Measurements from ENCODE around the gene LYSMD2. TPM values are rescaled to one million over a fixed set of nuclear protein-coding genes. Genes with fewer than 3 reads are reported as not detected.
A peak's percentile ranks its signal among the peaks of the same experiment; 100 is the strongest.

Gene LYSMD2
- total and polyA plus RNA-seq, 4 experiments from 2014 or later, result 33.0 to 70.8 (median 49.1) TPM

DNA sequence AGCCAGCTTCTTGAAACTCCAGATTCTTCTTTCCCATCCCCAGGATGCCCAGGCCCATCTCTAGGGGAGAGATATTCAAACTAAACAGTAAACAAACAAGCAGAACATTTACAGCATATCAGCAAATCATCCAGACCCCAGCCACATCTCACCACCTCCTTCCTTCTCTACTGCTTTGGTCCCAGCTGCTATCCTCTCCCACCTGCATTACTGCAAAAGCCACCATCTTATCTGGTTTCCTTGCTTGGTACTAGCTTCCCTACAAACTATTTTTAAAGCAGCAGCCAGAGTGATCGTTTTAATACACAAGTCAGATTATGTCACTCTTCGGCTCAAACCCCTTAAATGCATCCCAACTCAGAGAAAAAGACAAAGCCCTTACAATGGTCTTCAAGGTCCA lies 4.8 kb downstream of the LYSMD2 start:
- Mint-ChIP-seq H3K4me1 (peaks cover 51 to 87% (median 72%) of the 10 kb centered on the region in 4 donors), H3K4me3 (peak overlapping the region in 7 of 8 donors; percentile 7 to 95 (median 87)), H3K27ac (peak overlapping the region; percentile 95 to 98 (median 97)), H3K9me3 (no peaks in the 10 kb centered on the region), H3K27me3 (no peaks in the 10 kb centered on the region), H3K36me3 (peaks cover 0 to 28% of the 10 kb centered on the region in 2 donors)
- no peaks in the 10 kb centered on the region for H3K36me3 ChIP-seq (ENCODE audit: insufficient read depth, low read length)
- intact Hi-C loops (cut with micrococcal nuclease), result loop anchor here (10.0 kb wide), 2 partner anchors 92 to 792 kb away; partner anchors contain the start of genes MYO5A and TMOD3
- H3K27ac ChIP-seq (ENCODE audit: low read depth, low read length), result peak overlapping the region; percentile 78
- H3K4me1 ChIP-seq (ENCODE audit: insufficient read depth, low read length), result peaks cover 77% of the 10 kb centered on the region
- no peaks in the 10 kb centered on the region for H3K27me3 ChIP-seq (ENCODE audit: insufficient read depth, low read length)
- H3K4me3 ChIP-seq (ENCODE audit: low read length in 2 of 2), result no peak overlapping the region
- CTCF ChIA-PET (ENCODE audit: partially characterized antibody), result interaction anchor here (0.9 to 4.3 kb wide), 4 partner anchors 10 to 82 kb away, joined by 3 to 25 read pairs (median 14); no protein-coding TSS in a partner anchor
- no peaks in the 10 kb centered on the region for H3K9me3 ChIP-seq (ENCODE audit: control insufficient read depth in 1 of 2, low read length in 2 of 2)
- DNase-seq, result no peak
- POLR2A ChIA-PET (ENCODE audit: partially characterized antibody), result interaction anchor here (0.6 to 2.0 kb wide), 5 partner anchors 19 to 867 kb away, joined by 3 to 8 read pairs (median 5); partner anchors contain the start of genes TMOD2 and TMOD3

DNA sequence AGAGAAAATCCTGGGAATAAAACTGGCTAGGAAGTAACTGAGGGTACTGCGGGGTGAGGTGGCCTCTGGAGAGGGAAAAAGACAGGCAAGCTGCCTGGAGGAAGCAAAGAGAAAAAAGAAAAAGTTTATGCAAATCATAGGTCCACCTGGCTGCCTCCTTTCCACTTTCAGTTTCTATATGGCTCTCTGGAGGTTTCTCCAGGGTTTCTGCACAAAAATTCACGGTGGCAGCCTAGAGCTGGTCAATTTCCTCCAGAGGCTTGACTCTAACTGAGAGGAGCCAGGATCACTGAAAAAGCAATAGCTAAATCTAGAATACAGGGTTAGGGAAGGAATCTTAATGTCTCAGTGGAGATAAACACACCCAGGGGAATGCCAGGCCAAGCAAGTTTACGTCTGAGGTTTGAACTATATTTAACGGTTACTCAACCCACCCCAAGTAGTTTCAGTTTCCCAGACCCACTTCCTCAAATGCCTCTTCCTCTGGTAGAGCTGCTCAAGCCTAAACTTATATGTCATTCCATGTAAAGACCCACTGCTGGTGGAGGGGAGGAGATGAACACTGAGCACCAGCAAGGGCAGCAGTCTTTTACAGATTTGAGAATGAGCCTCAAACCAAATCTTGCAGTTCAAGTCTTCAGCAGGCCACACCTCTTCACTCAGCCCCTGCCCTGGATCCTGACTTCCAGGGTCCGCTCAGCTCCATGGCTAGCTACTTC lies 5.7 kb downstream of the LYSMD2 start:
- intact Hi-C loops (cut with micrococcal nuclease), result loop anchor here (10.0 kb wide), 2 partner anchors 93 to 793 kb away; partner anchors contain the start of genes MYO5A and TMOD3
- H3K36me3 Mint-ChIP-seq, result peaks cover 0 to 31% of the 10 kb centered on the region in 2 donors
- Histone ChIP-seq H3K4me1 (ENCODE audit: insufficient read depth, low read length) (peaks cover 87% of the 10 kb centered on the region), H3K27ac (ENCODE audit: low read depth, low read length) (peak overlapping the region; percentile 78), H3K36me3 (ENCODE audit: insufficient read depth, low read length) (no peaks in the 10 kb centered on the region), H3K27me3 (ENCODE audit: insufficient read depth, low read length) (no peaks in the 10 kb centered on the region), H3K9me3 (ENCODE audit: control insufficient read depth in 1 of 2, low read length in 2 of 2) (no peaks in the 10 kb centered on the region), H3K4me3 (ENCODE audit: low read length in 2 of 2) (peak overlapping the region; percentile 15 to 57)
- no peaks in the 10 kb centered on the region for H3K9me3 Mint-ChIP-seq
- peaks cover 60 to 96% (median 79%) of the 10 kb centered on the region in 4 donors for H3K4me1 Mint-ChIP-seq
- DNase-seq, result peak; percentile 51 to 74 (median 61)
- CTCF ChIA-PET (ENCODE audit: partially characterized antibody), result interaction anchor here (0.9 to 4.3 kb wide), 5 partner anchors 9 to 81 kb away, joined by 3 to 25 read pairs (median 6); no protein-coding TSS in a partner anchor
- POLR2A ChIA-PET (ENCODE audit: partially characterized antibody), result interaction anchor here (1.0 to 2.0 kb wide), 4 partner anchors 20 to 448 kb away, joined by 5 to 8 read pairs (median 6); partner anchors contain the start of genes TMOD2 and TMOD3
- H3K27me3 Mint-ChIP-seq, result no peaks in the 10 kb centered on the region
- H3K4me3 Mint-ChIP-seq, result peak overlapping the region; percentile 85 to 95 (median 88)
- H3K27ac Mint-ChIP-seq, result peak overlapping the region; percentile 95 to 98 (median 97)

DNA sequence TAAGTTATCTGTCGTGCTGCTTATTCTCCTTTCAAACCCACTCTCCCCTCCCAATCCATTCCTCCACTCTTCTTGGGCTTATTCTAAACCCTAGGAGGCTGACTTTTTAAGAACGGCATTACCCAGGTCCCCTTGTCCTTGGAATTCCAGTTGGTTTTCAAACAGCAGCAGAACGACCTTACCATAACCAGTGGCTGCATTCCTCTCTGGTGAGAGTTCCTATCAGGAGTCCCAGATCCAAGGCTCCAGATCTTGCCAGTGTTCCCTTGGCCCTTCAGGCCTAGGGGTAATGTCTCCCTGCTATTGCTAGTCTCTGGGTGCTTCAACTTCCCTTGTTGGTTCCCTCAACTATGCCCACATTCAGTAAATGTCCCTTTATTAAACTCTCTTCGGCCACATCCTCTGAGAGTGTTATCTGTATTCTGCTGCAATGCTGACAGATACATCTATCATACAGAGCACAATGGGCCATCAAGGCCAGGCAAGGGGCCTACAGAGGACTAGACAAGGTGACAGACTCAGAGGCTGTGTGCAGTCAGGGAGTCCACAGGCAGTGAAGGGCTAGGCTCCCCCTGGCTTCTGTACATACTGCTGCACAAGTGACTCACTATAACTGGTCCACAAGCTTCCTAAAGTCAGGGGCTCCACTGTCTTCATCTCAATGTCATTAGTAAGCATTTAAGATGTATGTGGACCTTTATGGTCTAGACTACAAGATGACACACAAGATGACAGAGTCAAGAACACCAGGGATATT lies 10.1 kb downstream of the LYSMD2 start:
- peaks cover 47 to 79% (median 62%) of the 10 kb centered on the region in 4 donors for H3K4me1 Mint-ChIP-seq
- no peaks in the 10 kb centered on the region for H3K27me3 Mint-ChIP-seq
- Histone ChIP-seq H3K27ac (ENCODE audit: low read depth, low read length) (no peak overlapping the region), H3K4me1 (ENCODE audit: insufficient read depth, low read length) (peaks cover 69% of the 10 kb centered on the region), H3K4me3 (ENCODE audit: low read length in 2 of 2) (no peak overlapping the region), H3K36me3 (ENCODE audit: insufficient read depth, low read length) (peaks cover 4% of the 10 kb centered on the region), H3K27me3 (ENCODE audit: insufficient read depth, low read length) (no peaks in the 10 kb centered on the region), H3K9me3 (ENCODE audit: control insufficient read depth in 1 of 2, low read length in 2 of 2) (no peaks in the 10 kb centered on the region)
- peaks cover 9 to 34% of the 10 kb centered on the region in 2 donors for H3K36me3 Mint-ChIP-seq
- POLR2A ChIA-PET (ENCODE audit: partially characterized antibody), result interaction anchor here (4.2 kb wide), 1 partner anchor 10 kb away, joined by 29 read pairs; the partner anchor contains the start of gene LYSMD2
- intact Hi-C loops (cut with micrococcal nuclease), result no loop called here
- no peaks in the 10 kb centered on the region for H3K9me3 Mint-ChIP-seq
- DNase-seq, result peak in 1 of 5 donors; percentile 54
- CTCF ChIA-PET (ENCODE audit: partially characterized antibody), result no interaction called here
- peak overlapping the region; percentile 51 to 98 (median 77) for H3K27ac Mint-ChIP-seq
- H3K4me3 Mint-ChIP-seq, result peak overlapping the region in 3 of 8 donors; percentile 5 to 29 (median 26)

GRCh38 chr15:51726302-51727073 lies 11.0 kb downstream of the LYSMD2 start:
- Mint-ChIP-seq H3K27me3 (no peaks in the 10 kb centered on the region), H3K4me3 (peak overlapping the region in 1 of 8 donors; percentile 70), H3K27ac (peak overlapping the region; percentile 69 to 98 (median 83)), H3K4me1 (peaks cover 46 to 76% (median 58%) of the 10 kb centered on the region in 4 donors), H3K9me3 (no peaks in the 10 kb centered on the region), H3K36me3 (peaks cover 15 to 37% of the 10 kb centered on the region in 2 donors)
- no peak overlapping the region for H3K4me3 ChIP-seq (ENCODE audit: low read length in 2 of 2)
- H3K27ac ChIP-seq (ENCODE audit: low read depth, low read length), result no peak overlapping the region
- intact Hi-C loops (cut with micrococcal nuclease), result loop anchor here (1.0 kb wide), 1 partner anchor 9 kb away; no protein-coding TSS in a partner anchor
- ChIA-PET POLR2A (ENCODE audit: partially characterized antibody) (interaction anchor here (4.2 kb wide), 1 partner anchor 11 kb away, joined by 29 read pairs; the partner anchor contains the start of gene LYSMD2), CTCF (ENCODE audit: partially characterized antibody) (interaction anchor here (1.0 to 1.2 kb wide), 2 partner anchors 43 to 47 kb away, joined by 3 to 4 read pairs; no protein-coding TSS in a partner anchor)
- no peaks in the 10 kb centered on the region for H3K27me3 ChIP-seq (ENCODE audit: insufficient read depth, low read length)
- peak in 1 of 5 donors; percentile 60 for DNase-seq
- no peaks in the 10 kb centered on the region for H3K9me3 ChIP-seq (ENCODE audit: control insufficient read depth in 1 of 2, low read length in 2 of 2)
- peaks cover 4% of the 10 kb centered on the region for H3K36me3 ChIP-seq (ENCODE audit: insufficient read depth, low read length)
- H3K4me1 ChIP-seq (ENCODE audit: insufficient read depth, low read length), result peaks cover 66% of the 10 kb centered on the region

GRCh38 chr15:51724673-51725072 lies 12.8 kb downstream of the LYSMD2 start:
- H3K27ac ChIP-seq (ENCODE audit: low read depth, low read length), result peak overlapping the region; percentile 18
- peaks cover 31 to 43% of the 10 kb centered on the region in 2 donors for H3K36me3 Mint-ChIP-seq
- peaks cover 48% of the 10 kb centered on the region for H3K4me1 ChIP-seq (ENCODE audit: insufficient read depth, low read length)
- no peak overlapping the region for H3K4me3 ChIP-seq (ENCODE audit: low read length in 2 of 2)
- intact Hi-C loops (cut with micrococcal nuclease), result no loop called here
- CTCF ChIA-PET (ENCODE audit: partially characterized antibody), result interaction anchor here (0.9 to 1.1 kb wide), 2 partner anchors 12 to 52 kb away, joined by 3 to 6 read pairs; no protein-coding TSS in a partner anchor
- no peaks in the 10 kb centered on the region for H3K9me3 ChIP-seq (ENCODE audit: control insufficient read depth in 1 of 2, low read length in 2 of 2)
- POLR2A ChIA-PET (ENCODE audit: partially characterized antibody), result interaction anchor here (4.2 kb wide), 1 partner anchor 12 kb away, joined by 29 read pairs; the partner anchor contains the start of gene LYSMD2
- peak overlapping the region in 5 of 8 donors; percentile 21 to 45 (median 29) for H3K4me3 Mint-ChIP-seq
- H3K27ac Mint-ChIP-seq, result peak overlapping the region; percentile 20 to 78 (median 61)
- no peaks in the 10 kb centered on the region for H3K9me3 Mint-ChIP-seq
- DNase-seq, result no peak
- H3K36me3 ChIP-seq (ENCODE audit: insufficient read depth, low read length), result peaks cover 14% of the 10 kb centered on the region
- H3K27me3 ChIP-seq (ENCODE audit: insufficient read depth, low read length), result no peaks in the 10 kb centered on the region
- H3K27me3 Mint-ChIP-seq, result no peaks in the 10 kb centered on the region
- peaks cover 34 to 60% (median 45%) of the 10 kb centered on the region in 4 donors for H3K4me1 Mint-ChIP-seq

DNA sequence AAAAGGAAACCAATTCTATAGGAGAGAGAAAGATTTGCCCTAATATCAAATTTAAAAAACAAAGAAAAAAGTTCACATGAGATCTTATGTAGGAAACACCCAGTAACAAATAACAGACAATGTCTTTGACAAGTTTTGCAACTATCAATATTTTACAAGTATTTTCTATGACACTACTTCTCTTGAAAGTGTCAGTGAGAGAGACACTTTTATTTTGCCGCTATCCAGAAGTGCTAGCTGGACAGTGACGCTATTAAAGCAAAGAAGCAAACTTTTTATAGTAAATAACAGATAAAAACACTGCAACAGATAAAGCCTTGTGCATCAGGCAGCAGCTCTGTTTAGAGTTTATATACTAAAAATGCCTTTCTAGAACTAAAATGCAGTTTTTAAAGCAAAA lies 13.3 kb downstream of the LYSMD2 start:
- Mint-ChIP-seq H3K4me1 (peaks cover 34 to 58% (median 42%) of the 10 kb centered on the region in 4 donors), H3K27ac (peak overlapping the region in 6 of 7 donors; percentile 60 to 87 (median 70)), H3K27me3 (no peaks in the 10 kb centered on the region), H3K36me3 (peaks cover 31 to 43% of the 10 kb centered on the region in 2 donors), H3K4me3 (peak overlapping the region in 3 of 8 donors; percentile 4 to 45 (median 30)), H3K9me3 (no peaks in the 10 kb centered on the region)
- H3K9me3 ChIP-seq (ENCODE audit: control insufficient read depth in 1 of 2, low read length in 2 of 2), result no peaks in the 10 kb centered on the region
- peaks cover 14% of the 10 kb centered on the region for H3K36me3 ChIP-seq (ENCODE audit: insufficient read depth, low read length)
- H3K4me3 ChIP-seq (ENCODE audit: low read length in 2 of 2), result no peak overlapping the region
- ChIA-PET CTCF (ENCODE audit: partially characterized antibody) (interaction anchor here (1.1 kb wide), 1 partner anchor 52 kb away, joined by 6 read pairs; no protein-coding TSS in a partner anchor), POLR2A (ENCODE audit: partially characterized antibody) (interaction anchor here (0.6 to 4.2 kb wide), 2 partner anchors 13 to 14 kb away, joined by 3 to 29 read pairs; partner anchors contain the start of gene LYSMD2)
- intact Hi-C loops (cut with micrococcal nuclease), result no loop called here
- H3K4me1 ChIP-seq (ENCODE audit: insufficient read depth, low read length), result peaks cover 46% of the 10 kb centered on the region
- no peak for DNase-seq
- H3K27me3 ChIP-seq (ENCODE audit: insufficient read depth, low read length), result no peaks in the 10 kb centered on the region
- no peak overlapping the region for H3K27ac ChIP-seq (ENCODE audit: low read depth, low read length)

Data from CD4-positive, alpha-beta memory T cell (primary cell).